GM19468 (cell line): ENCODE results near the gene CREM.
A peak's percentile ranks its signal among the peaks of the same experiment; 100 is the strongest.

ENCODE experiments used
- ATAC-seq: cut with Tn5 transposase; IDR thresholded peaks from one replicate; pipeline ENCODE4 v1.9.1; 2021; ENCODE audit warnings: mild to moderate bottlenecking, moderate library complexity, moderate number of reproducible peaks; ENCODE audit not compliant: unreplicated experiment; ENCODE audit errors: extremely low read depth

CREM gene

GRCh38 chr10:35133586-35133985 lies 6.9 kb downstream of the CREM start:
- ATAC-seq: no peak

GRCh38 chr10:35135861-35136260 lies 9.2 kb downstream of the CREM start:
- ATAC-seq: no peak

- ATAC-seq: peak; percentile 50
Measured at GRCh38 chr10:35136263-35136815, 9.7 kb downstream of the CREM start.

GRCh38 chr10:35140126-35140525 lies 13.5 kb downstream of the CREM start:
- ATAC-seq: no peak

- no peak for ATAC-seq
Measured at GRCh38 chr10:35140727-35141126, 14.1 kb downstream of the CREM start.

GRCh38 chr10:35150308-35150707 lies 23.7 kb downstream of the CREM start:
- no peak for ATAC-seq

- no peak for ATAC-seq
Measured at GRCh38 chr10:35152992-35153391, 26.3 kb downstream of the CREM start.

- no peak for ATAC-seq
Measured at GRCh38 chr10:35153716-35154115, 27.1 kb downstream of the CREM start.

GRCh38 chr10:35160743-35161142 lies 34.1 kb downstream of the CREM start:
- ATAC-seq: no peak

GRCh38 chr10:35161906-35162305 lies 35.3 kb downstream of the CREM start:
- no peak for ATAC-seq

GRCh38 chr10:35165136-35165535 lies 38.5 kb downstream of the CREM start:
- no peak for ATAC-seq

GRCh38 chr10:35165811-35166210 lies 39.2 kb downstream of the CREM start:
- no peak for ATAC-seq

- no peak for ATAC-seq
Measured at GRCh38 chr10:35166607-35167006, 40.0 kb downstream of the CREM start.

GRCh38 chr10:35167342-35167741 lies 40.7 kb downstream of the CREM start:
- no peak for ATAC-seq

- no peak for ATAC-seq
Measured at GRCh38 chr10:35172146-35172545, 45.5 kb downstream of the CREM start.

- no peak for ATAC-seq
Measured at GRCh38 chr10:35172574-35172973, 45.9 kb downstream of the CREM start.

- no peak for ATAC-seq
Measured at GRCh38 chr10:35178331-35178730, 51.7 kb downstream of the CREM start.

- no peak for ATAC-seq
Measured at GRCh38 chr10:35182631-35183510, 56.2 kb downstream of the CREM start.

GRCh38 chr10:35184527-35185171 lies 58.0 kb downstream of the CREM start:
- no peak for ATAC-seq

- ATAC-seq: no peak
Measured at GRCh38 chr10:35185260-35186034, 58.8 kb downstream of the CREM start.

GRCh38 chr10:35188954-35189353 lies 62.3 kb downstream of the CREM start:
- ATAC-seq: no peak
